Measurements from ENCODE around the gene OR52E4. TPM values are rescaled to one million over a fixed set of nuclear protein-coding genes. Genes with fewer than 3 reads are reported as not detected.
A peak's percentile ranks its signal among the peaks of the same experiment; 100 is the strongest.

The OR52E4 gene
- total RNA-seq (2014; rRNA removed; shearing (Covaris generic)): not detected in 2 replicates
- not detected in 2 replicates for polyA plus RNA-seq (2014; cell fraction: nucleus; rRNA removed)

- no peak for DNase-seq (ENCODE audit: extremely low read depth, low read depth)
These were observed at the start of gene OR52E4 for GRCh38 chr11:5880329-5880728. TSS of gene OR52E4 (plus strand) at chr11:5880629. CDS start at chr11:5884293, 3,664 bp downstream.

DNA sequence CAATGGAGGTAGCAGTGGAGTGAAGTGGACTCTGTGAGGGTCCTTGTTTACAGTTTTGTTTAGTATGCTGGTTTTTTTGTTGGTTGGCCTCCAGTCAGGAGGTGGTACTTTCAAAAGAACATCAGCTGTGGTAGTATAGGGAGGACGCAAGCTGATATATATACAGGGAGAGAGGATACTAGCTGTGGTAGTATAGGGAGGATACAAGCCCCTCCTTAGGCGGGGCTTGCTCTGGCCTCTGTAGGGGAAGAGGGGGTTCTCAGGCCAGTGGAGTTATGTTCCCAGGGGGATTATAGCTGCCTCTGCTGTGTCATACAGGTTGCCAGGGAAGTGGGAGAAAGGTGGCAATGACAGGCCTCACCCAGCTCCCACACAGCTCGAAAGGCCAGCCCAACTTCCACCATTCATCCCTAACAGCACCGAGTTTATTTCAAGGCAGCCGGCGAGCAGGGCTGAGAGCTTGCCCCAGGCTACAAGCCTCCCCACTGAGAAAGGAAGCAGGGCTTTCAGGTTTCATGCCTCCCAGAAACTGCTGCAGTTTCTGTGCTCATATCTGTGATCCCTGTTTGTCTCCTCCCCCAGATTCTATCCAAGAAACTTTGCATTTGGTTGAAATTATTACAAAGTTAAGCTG lies 49.1 kb upstream of the OR52E4 start:
- no peak for DNase-seq (ENCODE audit: extremely low read depth, low read depth)

DNA sequence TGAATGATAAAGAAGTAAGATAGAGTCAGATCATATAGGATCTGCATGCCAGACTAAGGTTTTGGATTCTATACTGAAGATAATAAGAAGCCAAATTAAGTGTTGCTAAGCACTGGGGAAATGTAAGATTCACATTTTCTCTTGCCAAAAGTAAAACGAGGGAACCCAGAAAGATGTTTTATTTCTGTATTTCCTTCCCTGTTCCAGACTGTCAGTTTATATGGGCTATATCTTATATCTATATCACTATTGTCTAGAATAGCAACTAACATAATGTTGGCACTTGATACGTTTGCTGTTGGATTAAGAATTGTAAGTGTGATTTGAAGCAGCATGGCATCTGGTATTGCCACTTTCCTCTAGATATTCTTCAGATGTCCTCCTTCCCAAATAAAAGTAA lies 47.0 kb upstream of the OR52E4 start:
- DNase-seq (ENCODE audit: extremely low read depth, low read depth): no peak

DNA sequence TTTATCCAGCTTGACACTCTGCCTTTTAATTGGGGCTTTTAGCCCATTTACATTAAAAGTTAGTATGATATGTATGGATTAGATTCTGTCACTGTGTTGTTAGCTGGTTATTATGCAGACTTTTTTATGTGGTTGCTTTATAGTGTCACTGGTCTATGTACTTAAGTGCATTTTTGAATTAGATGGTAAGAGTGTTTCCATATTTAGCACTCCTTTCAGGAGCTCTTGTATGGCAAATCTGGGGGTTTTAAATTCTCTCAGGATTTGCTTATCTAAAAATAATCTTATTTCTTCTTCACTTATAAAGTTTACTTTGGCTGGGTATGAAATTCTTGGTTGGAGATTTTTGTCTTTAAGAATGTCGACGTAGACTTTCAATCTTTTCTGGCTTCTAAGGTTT lies 42.7 kb upstream of the OR52E4 start:
- DNase-seq (ENCODE audit: extremely low read depth, low read depth): no peak

DNA sequence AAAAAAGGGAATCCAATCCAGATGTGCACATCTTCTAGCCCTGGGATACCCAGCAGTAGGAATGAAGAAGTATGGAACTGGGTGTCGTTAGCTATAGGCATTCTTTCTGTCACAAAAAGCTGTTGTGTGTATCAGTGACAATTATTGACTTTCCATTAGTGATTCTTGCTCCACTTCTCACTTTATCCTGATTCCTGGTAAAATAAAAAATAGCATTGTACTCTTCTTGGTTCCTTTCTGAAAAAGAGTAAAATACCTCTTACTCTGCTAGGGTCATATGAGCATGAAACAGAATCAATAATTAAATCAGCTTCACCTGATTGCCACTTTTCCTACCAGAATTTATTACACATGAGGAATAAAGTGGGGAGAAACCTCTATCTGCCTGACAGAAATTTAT lies 38.6 kb upstream of the OR52E4 start, which contains the start of gene OR52E6:
Gene OR52E6, minus strand, starts transcription at position 101 of the 400 bp plus-strand sequence. Its CDS starts 0 bp downstream, at position 101.
- no peak for DNase-seq (ENCODE audit: extremely low read depth, low read depth)

GRCh38 chr11:5846701-5847100 lies 33.7 kb upstream of the OR52E4 start:
- no peak for DNase-seq (ENCODE audit: extremely low read depth, low read depth)

GRCh38 chr11:5847711-5848110 lies 32.7 kb upstream of the OR52E4 start:
- DNase-seq (ENCODE audit: extremely low read depth, low read depth): no peak

GRCh38 chr11:5851002-5851401 lies 29.4 kb upstream of the OR52E4 start:
- no peak for DNase-seq (ENCODE audit: extremely low read depth, low read depth)

- DNase-seq (ENCODE audit: extremely low read depth, low read depth): no peak
These were observed 22.8 kb upstream of the OR52E4 start, which contains the start of gene OR52E8 for GRCh38 chr11:5857590-5857989. TSS of gene OR52E8 (minus strand) at chr11:5857690. CDS start at chr11:5857690, 0 bp downstream.

DNA sequence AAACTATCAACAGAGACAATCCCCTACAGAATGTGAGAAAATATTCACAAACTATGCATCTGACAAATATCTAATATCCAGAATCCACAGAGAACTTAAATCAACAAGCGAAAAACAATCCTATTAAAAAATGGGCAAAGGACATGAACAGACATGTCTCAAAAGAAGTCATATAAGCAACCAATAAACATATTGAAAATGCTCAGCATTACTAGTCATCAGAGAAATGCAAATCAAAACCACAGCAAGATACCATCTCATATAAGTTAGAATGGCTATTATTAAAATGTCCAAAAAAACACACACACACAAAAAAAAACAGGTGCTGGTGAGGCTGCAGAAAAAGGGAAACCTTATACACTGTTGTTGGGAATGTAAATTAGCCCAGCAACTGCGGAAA lies 14.6 kb upstream of the OR52E4 start:
- DNase-seq (ENCODE audit: extremely low read depth, low read depth): no peak

GRCh38 chr11:5878564-5878963 lies 1.9 kb upstream of the OR52E4 start:
- no peak for DNase-seq (ENCODE audit: extremely low read depth, low read depth)

GRCh38 chr11:5881756-5882155 lies 1.3 kb downstream of the OR52E4 start:
- no peak for DNase-seq (ENCODE audit: extremely low read depth, low read depth)

GRCh38 chr11:5887172-5887571 lies 6.7 kb downstream of the OR52E4 start:
- DNase-seq (ENCODE audit: extremely low read depth, low read depth): no peak

GRCh38 chr11:5887661-5888060 lies 7.2 kb downstream of the OR52E4 start:
- no peak for DNase-seq (ENCODE audit: extremely low read depth, low read depth)

GRCh38 chr11:5891216-5891800 lies 10.9 kb downstream of the OR52E4 start:
- DNase-seq (ENCODE audit: extremely low read depth, low read depth): peak; percentile 0

DNA sequence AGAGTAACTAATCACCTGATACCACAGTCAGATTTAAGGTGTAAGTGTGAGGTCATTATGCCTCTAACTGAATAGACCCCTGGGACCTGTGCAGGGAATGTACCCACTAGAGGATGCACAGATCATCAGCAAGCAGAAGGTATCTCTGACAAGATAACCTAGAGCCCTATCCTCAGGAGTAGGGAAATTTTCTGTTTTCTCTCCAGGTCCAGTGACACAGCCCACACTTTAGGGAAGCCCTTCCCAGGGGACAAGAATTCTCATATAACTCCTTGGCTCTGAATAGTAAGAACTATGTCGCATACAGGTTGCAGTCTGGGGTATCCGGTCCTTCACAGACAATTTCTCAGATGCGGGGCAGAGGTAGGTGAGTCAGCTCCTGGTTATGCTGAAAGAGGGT lies 12.5 kb downstream of the OR52E4 start, which contains the start of gene OR52E5:
Gene OR52E5, plus strand, starts transcription at position 301 of the 400 bp plus-strand sequence. CDS start 7,569 bp downstream, outside the sequence.
- no peak for DNase-seq (ENCODE audit: extremely low read depth, low read depth)

DNA sequence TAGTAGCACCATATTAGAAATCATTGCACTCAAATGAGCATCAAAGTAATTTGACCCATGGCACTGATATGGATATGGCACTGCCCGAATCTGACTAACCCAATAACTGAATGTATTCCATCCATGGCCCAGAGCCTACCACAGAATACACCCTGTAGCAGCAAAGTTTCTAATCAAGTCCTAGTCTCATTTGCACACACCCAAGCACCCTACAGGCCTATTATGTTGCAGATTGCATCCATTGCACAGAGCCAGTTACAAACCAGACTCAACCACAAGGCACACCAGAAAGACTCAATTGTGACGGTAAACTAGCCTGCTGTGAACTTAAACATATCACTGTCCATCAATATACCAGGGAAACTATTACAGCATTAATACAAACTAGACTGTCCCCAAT lies 19.1 kb downstream of the OR52E4 start:
- no peak for DNase-seq (ENCODE audit: extremely low read depth, low read depth)

DNA sequence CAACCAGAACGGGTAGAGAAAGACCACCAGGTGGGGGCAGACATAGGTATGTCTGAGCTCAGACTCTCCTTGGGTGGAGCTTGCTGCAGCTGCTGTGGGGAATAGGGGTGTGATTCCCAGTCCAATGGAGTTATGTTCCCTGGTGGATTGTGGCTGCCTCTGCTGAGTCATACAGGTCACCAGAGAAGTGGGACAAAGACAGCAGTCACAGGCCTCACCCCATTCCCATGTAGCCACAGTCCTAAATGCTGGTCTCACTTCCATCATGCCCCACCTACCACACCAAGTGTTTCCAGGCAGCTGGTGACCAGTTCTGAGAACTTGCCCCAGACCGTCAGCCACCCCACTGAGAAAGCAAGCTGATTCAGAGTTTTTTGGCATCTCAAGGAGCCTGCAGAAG lies 30.1 kb downstream of the OR52E4 start:
- no peak for DNase-seq (ENCODE audit: extremely low read depth, low read depth)

DNA sequence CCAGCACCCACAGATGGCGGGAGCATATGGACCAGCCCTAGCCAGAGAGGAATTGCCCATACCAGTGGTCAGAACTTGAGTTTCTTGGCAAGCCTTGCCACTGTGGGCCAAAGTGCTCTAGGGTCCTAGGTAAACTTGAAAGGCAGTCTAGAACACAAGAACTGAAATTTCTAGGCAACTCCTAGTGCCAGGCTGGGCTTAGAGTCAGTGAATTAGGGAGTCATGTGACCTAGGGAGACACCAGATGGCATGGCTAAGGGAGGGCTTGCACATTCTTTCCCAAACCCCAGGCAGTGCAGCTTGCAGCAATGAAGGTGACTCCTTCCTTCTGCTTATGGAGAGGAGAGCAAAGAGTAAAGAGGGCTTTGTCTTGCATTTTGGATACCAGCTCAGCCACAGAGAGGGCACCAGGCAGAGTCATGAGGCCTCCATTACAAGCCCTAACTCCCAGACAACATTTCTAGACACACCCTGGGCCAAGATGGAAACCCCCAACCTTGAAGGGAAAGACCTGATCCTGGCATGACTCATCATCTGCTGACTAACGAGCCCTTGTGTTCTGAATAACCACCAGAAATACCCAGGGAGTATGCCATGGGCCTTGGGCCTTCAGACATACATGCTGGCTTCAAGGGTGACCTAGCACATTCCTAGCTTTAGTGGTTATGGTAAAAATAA lies 42.5 kb downstream of the OR52E4 start:
- no peak for DNase-seq (ENCODE audit: extremely low read depth, low read depth)

DNA sequence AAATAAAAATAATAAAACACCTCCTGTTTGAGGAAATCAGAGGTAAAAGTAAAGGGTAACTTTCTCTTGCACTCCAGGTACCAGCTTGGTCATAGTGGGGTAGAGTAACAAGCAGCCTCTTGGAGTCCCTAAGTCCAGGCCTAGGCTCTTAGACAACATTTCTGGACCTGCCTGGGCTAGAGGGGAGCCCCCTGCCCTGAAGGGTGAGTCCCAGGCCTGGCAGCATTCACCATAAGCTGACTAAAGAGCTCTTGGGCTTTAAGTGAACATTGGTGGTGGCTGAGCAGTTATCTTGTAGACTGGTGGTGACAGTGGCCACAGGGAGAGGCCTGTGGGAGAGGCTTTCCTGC lies 43.0 kb downstream of the OR52E4 start:
- DNase-seq (ENCODE audit: extremely low read depth, low read depth): no peak

DNA sequence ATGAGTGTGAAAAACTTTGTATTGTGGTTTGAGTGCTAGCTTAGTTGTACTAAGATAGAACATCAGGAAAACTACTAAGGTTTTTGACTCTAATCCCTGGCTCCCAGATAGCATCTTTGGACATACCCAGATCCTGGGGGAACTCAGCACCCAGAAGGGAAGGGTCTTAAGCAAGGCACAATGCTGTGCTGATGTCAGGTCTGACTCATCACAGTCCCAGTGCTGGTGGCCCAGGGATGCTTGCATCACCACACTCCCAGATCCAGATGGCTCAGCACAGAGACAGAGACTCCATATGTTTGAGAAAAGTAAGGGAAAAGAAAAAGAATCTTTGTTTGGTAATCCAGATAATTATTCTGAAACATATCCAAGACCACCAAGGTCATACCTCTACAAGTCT lies 43.4 kb downstream of the OR52E4 start:
- DNase-seq (ENCODE audit: extremely low read depth, low read depth): no peak

DNA sequence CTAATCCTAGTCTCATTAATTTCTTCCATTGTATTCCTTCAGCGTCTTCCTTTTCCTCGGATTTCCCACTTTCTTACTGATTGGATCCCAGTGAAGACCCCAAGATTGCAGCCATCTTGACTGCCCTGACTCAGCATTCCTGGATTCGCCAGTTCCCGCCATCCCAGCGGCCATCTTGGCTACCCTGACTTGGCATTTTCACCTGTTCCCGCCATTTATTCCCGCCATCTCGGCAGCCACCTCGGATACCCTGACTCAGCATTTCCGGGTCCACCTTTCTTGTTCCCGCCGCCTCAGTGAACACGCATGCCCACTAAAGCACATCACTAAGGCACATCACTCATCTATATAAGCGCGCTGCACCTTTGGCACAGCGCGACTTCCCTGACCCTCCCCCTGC lies 47.8 kb downstream of the OR52E4 start:
- DNase-seq (ENCODE audit: extremely low read depth, low read depth): no peak

All from NCI-H460 (cell line).